Natural killer cell (primary cell): ENCODE results near the gene BICRA. TPM values are rescaled to one million over a fixed set of nuclear protein-coding genes. Genes with fewer than 3 reads are reported as not detected.

ENCODE experiments used
- ATAC-seq, 3 donors: fragments of 150-1000 bp in 2 of 3; fragments of 200-7000 bp in 1 of 3; cut with Tn5 transposase; 1 replicate in 1 of 3; 2 replicates in 2 of 3; pipeline ENCODE4 v1.10.0; 2021; ENCODE audit warnings: mild to moderate bottlenecking in 2 of 3, moderate library complexity in 2 of 3
- DNase-seq, 2 donors: peaks; one replicate each; pipeline versions ENCODE4 v3.0.0 to v3.0.0-alpha.2; 2013 to 2021; ENCODE audit warnings: mixed read lengths in 1 of 2
- H3K27ac ChIP-seq: one replicate; pipeline ENCODE4 v1.5.1; 2013; ENCODE audit warnings: mild to moderate bottlenecking, low read length
- H3K27me3 ChIP-seq: one replicate; pipeline ENCODE4 v1.6.1; 2013; ENCODE audit warnings: low read length; ENCODE audit not compliant: control insufficient read depth, insufficient read depth
- H3K36me3 ChIP-seq: one replicate; pipeline ENCODE4 v1.6.1; 2013; ENCODE audit warnings: low read length; ENCODE audit not compliant: control insufficient read depth, insufficient read depth
- H3K4me1 ChIP-seq: one replicate; pipeline ENCODE4 v1.6.1; 2013; ENCODE audit warnings: low read length; ENCODE audit not compliant: control insufficient read depth, insufficient read depth
- H3K4me3 ChIP-seq: one replicate; pipeline ENCODE4 v1.5.1; 2013; ENCODE audit warnings: low read length
- H3K9me3 ChIP-seq: one replicate; pipeline ENCODE4 v1.6.1; 2013; ENCODE audit warnings: low read length; ENCODE audit not compliant: control insufficient read depth, insufficient read depth
- H3K27ac Mint-ChIP-seq, 2 donors: one replicate each; pipeline ENCODE4 v1.8.0; 2022; ENCODE audit warnings: mild to moderate bottlenecking in 2 of 2, mixed read lengths in 2 of 2, moderate library complexity in 1 of 2
- H3K27me3 Mint-ChIP-seq, 2 donors: one replicate each; pipeline ENCODE4 v1.8.0; 2022; ENCODE audit warnings: low read depth in 2 of 2, mixed read lengths in 2 of 2
- H3K36me3 Mint-ChIP-seq: one replicate; pipeline ENCODE4 v1.8.0; 2022; ENCODE audit warnings: mixed read lengths
- H3K4me1 Mint-ChIP-seq, 2 donors: one replicate each; pipeline ENCODE4 v1.8.0; 2022; ENCODE audit warnings: mixed read lengths in 2 of 2
- H3K4me3 Mint-ChIP-seq: one replicate; pipeline ENCODE4 v1.8.0; 2022; ENCODE audit warnings: mild to moderate bottlenecking, moderate library complexity, mixed read lengths
- H3K9me3 Mint-ChIP-seq, 2 donors: one replicate each; pipeline ENCODE4 v1.8.0; 2022; ENCODE audit warnings: mixed read lengths in 2 of 2
- WGBS: methylation state at CpG from one replicate; pipeline ENCODE4 v1.1.7; 2013; ENCODE audit warnings: missing lambda C conversion rate; ENCODE audit not compliant: insufficient coverage; 5-methylcytosine and 5-hydroxymethylcytosine counted together
- intact Hi-C: fragments of 100-400 bp; cut with micrococcal nuclease; formaldehyde crosslinking; loops from one replicate; pipeline ENCODE4 v1.14.2; 2022
- total RNA-seq, 4 donors: library from RNA; stranded (reverse); fragments of 120-200 nt in 1 of 4; gene quantifications; one replicate each; pipeline versions ENCODE4 v1.2.3 to v1.2.4, GENCODE V29; 2013 to 2022
- TF ChIP-seq, protein P1 (sequence below): fragments of 200-600 bp; IDR thresholded peaks from one replicate; pipeline ENCODE4 v1.8.0; 2022; ENCODE audit warnings: antibody characterized with exemption

BICRA gene
- total RNA-seq, 3 donors from 2014 or later (not counting 1 experiment from before 2014, with no cell fraction given): 31.9 to 37.4 (median 34.1) TPM

DNA sequence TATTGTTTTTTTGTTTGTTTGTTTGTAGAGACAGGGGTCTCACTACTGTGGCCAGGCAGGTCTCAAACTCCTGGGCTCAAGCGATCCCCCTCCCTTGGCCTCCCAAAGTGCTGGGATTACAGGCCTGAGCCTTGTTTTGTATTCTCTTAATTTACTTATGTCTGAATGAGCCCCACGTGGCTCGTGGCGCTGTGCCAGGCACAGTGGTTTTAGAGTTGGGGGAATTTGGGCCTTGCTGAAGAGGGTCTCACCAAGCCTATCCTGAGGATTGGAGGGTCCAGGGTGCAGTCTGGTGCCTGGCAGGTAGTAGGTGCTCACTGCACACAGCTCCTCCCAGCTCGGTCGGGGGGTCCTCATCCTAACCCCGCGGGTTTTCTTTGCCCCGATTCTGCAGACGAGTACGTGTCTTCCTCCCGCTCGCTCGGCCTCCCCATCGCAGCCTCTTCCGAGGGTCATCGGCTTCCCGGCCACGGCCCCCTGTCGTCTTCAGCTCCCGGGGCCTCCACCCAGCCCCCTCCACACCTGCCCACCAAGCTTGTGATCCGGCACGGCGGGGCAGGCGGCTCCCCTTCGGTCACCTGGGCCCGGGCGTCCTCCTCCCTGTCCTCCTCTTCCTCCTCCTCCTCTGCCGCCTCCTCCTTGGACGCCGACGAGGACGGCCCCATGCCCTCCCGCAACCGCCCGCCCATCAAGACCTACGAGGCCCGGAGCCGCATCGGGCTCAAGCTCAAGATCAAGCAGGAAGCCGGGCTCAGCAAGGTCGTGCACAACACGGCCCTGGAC lies 92.2 kb downstream of the BICRA start:
- no peaks in the 10 kb centered on the region for H3K36me3 Mint-ChIP-seq
- no peak overlapping the region for H3K4me3 ChIP-seq

DNA sequence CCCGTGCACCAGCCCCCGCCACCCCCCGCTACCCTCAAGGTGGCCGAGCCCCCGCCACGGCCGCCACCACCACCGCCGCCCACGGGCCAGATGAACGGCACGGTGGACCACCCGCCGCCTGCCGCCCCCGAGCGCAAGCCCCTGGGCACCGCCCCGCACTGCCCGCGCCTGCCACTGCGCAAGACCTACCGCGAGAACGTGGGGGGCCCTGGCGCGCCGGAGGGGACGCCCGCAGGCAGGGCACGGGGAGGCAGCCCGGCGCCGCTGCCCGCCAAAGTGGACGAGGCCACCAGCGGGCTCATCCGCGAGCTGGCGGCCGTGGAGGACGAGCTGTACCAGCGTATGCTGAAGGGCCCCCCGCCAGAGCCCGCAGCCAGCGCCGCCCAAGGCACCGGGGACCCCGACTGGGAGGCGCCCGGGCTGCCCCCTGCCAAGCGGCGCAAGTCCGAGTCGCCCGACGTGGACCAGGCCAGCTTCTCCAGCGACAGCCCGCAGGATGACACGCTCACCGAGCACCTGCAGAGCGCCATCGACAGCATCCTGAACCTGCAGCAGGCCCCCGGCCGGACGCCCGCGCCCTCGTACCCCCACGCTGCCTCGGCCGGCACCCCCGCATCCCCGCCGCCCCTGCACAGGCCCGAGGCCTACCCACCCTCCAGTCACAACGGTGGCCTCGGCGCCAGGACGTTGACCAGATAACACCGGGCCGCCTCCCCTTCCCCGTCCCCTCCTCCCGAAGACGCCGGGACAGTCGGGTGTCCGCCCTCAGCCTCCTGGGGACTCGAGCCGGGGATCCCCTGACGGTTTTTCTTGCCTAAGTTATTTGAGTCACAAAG lies 93.0 kb downstream of the BICRA start:
- ATAC-seq (no peak), DNase-seq (no peak)
- Histone ChIP-seq H3K4me1 (no peaks in the 10 kb centered on the region), H3K9me3 (no peaks in the 10 kb centered on the region), H3K27me3 (no peaks in the 10 kb centered on the region), H3K27ac (no peak overlapping the region), H3K4me3 (no peak overlapping the region), H3K36me3 (peaks cover 34% of the 10 kb centered on the region)
- no peaks in the 10 kb centered on the region for H3K36me3 Mint-ChIP-seq
- WGBS: 97% methylated on average over 91 of the region's 91 CpGs
- H3K27me3 Mint-ChIP-seq: peaks cover 0 to 2% of the 10 kb centered on the region in 2 donors
- no peaks in the 10 kb centered on the region for H3K9me3 Mint-ChIP-seq
- no peak overlapping the region for H3K27ac Mint-ChIP-seq
- TF ChIP-seq, protein P1, sequence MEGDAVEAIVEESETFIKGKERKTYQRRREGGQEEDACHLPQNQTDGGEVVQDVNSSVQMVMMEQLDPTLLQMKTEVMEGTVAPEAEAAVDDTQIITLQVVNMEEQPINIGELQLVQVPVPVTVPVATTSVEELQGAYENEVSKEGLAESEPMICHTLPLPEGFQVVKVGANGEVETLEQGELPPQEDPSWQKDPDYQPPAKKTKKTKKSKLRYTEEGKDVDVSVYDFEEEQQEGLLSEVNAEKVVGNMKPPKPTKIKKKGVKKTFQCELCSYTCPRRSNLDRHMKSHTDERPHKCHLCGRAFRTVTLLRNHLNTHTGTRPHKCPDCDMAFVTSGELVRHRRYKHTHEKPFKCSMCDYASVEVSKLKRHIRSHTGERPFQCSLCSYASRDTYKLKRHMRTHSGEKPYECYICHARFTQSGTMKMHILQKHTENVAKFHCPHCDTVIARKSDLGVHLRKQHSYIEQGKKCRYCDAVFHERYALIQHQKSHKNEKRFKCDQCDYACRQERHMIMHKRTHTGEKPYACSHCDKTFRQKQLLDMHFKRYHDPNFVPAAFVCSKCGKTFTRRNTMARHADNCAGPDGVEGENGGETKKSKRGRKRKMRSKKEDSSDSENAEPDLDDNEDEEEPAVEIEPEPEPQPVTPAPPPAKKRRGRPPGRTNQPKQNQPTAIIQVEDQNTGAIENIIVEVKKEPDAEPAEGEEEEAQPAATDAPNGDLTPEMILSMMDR: no peak
- intact Hi-C loops: no loop called here
- H3K4me3 Mint-ChIP-seq: no peak overlapping the region
- H3K4me1 Mint-ChIP-seq: peaks cover 2 to 3% of the 10 kb centered on the region in 2 donors

More for the DNA sequence above, 92.2 kb downstream of the BICRA start:
- WGBS: 97% methylated on average over 43 of the region's 43 CpGs
- no peaks in the 10 kb centered on the region for H3K9me3 Mint-ChIP-seq
- H3K27ac Mint-ChIP-seq: no peak overlapping the region
- H3K27ac ChIP-seq: no peak overlapping the region
- H3K4me3 Mint-ChIP-seq: no peak overlapping the region
- no peaks in the 10 kb centered on the region for H3K27me3 ChIP-seq
- intact Hi-C loops: no loop called here
- ATAC-seq (no peak), DNase-seq (no peak)
- no peaks in the 10 kb centered on the region for H3K9me3 ChIP-seq
- peaks cover 34% of the 10 kb centered on the region for H3K36me3 ChIP-seq
- H3K27me3 Mint-ChIP-seq: no peaks in the 10 kb centered on the region
- H3K4me1 ChIP-seq: no peaks in the 10 kb centered on the region
- H3K4me1 Mint-ChIP-seq: no peaks in the 10 kb centered on the region
- TF ChIP-seq, protein P1: no peak

DNA sequence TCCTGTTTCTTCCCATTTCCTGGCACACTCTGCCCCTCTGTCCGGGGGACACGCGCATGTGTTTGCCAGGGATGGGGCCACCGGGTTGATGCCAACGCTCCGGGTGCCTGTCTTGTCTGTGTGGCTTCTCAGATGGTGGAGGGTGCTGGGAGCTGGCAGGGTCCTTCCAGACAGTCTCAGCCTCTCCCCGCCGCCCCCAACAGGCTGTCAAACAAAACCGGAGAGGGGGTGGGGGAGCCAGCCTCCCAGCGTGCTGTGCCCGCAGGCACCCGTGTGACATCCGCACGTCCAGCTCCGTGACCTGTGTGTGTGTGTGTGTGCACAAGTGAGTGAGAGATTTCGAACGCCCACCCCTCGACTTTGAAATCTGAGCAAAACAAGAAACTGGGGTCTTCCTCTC lies 93.7 kb downstream of the BICRA start:
- H3K4me3 ChIP-seq: no peak overlapping the region
- no peak for DNase-seq
- no peak overlapping the region for H3K4me3 Mint-ChIP-seq
- H3K27me3 ChIP-seq: no peaks in the 10 kb centered on the region
- peaks cover 34% of the 10 kb centered on the region for H3K36me3 ChIP-seq
- peaks cover 9% of the 10 kb centered on the region in 2 donors for H3K4me1 Mint-ChIP-seq
- peaks cover 0 to 7% of the 10 kb centered on the region in 2 donors for H3K27me3 Mint-ChIP-seq
- H3K36me3 Mint-ChIP-seq: no peaks in the 10 kb centered on the region
- H3K9me3 ChIP-seq: no peaks in the 10 kb centered on the region
- no peaks in the 10 kb centered on the region for H3K9me3 Mint-ChIP-seq
- intact Hi-C loops: no loop called here
- ATAC-seq: no peak
- no peak overlapping the region for H3K27ac ChIP-seq
- TF ChIP-seq, protein P1: no peak
- H3K4me1 ChIP-seq: peaks cover 5% of the 10 kb centered on the region
- no peak overlapping the region for H3K27ac Mint-ChIP-seq
- 80% methylated on average over 18 of the region's 18 CpGs for WGBS
